GM18508 (cell line): ENCODE measurements around the gene APOL6.
"Not testable (repeated sequence)": the region's sequence is repeated elsewhere in the genome, so short reads cannot be mapped to it uniquely, and the experiment has no call there.

Experiments used
- ATAC-seq: cut with Tn5 transposase; IDR thresholded peaks from one replicate; pipeline ENCODE4 v1.9.1; 2021; ENCODE audit warnings: moderate number of reproducible peaks; ENCODE audit not compliant: insufficient read depth, unreplicated experiment

APOL6 gene

GRCh38 chr22:35617137-35617755 lies 31.0 kb upstream of the APOL6 start, which contains the start of gene MB:
TSS of gene MB (minus strand) at chr22:35617329. CDS start at chr22:35617257, 72 bp downstream.
- no peak for ATAC-seq

GRCh38 chr22:35618427-35619223 lies 29.6 kb upstream of the APOL6 start:
- ATAC-seq, result no peak

- ATAC-seq, result no peak
Observed at GRCh38 chr22:35619336-35620094, 28.7 kb upstream of the APOL6 start.

GRCh38 chr22:35620624-35621251 lies 27.5 kb upstream of the APOL6 start:
- ATAC-seq, result no peak

- ATAC-seq, result no peak
Observed at GRCh38 chr22:35621451-35621850, 26.8 kb upstream of the APOL6 start.

- no peak for ATAC-seq
Observed at GRCh38 chr22:35622191-35622913, 25.9 kb upstream of the APOL6 start.

- not testable (repeated sequence) for ATAC-seq
Observed at GRCh38 chr22:35623885-35624284, 24.4 kb upstream of the APOL6 start.

- no peak for ATAC-seq
Observed at GRCh38 chr22:35624547-35624946, 23.7 kb upstream of the APOL6 start.

- ATAC-seq, result no peak
Observed at GRCh38 chr22:35625763-35626432, 22.3 kb upstream of the APOL6 start.

GRCh38 chr22:35627267-35628041 lies 20.8 kb upstream of the APOL6 start:
- ATAC-seq, result no peak

GRCh38 chr22:35628732-35629131 lies 19.5 kb upstream of the APOL6 start:
- ATAC-seq, result no peak

GRCh38 chr22:35629406-35630216 lies 18.6 kb upstream of the APOL6 start:
- no peak for ATAC-seq

- no peak for ATAC-seq
Observed at GRCh38 chr22:35630387-35630793, 17.9 kb upstream of the APOL6 start.

GRCh38 chr22:35630891-35631290 lies 17.4 kb upstream of the APOL6 start:
- no peak for ATAC-seq

GRCh38 chr22:35631597-35631996 lies 16.6 kb upstream of the APOL6 start:
- no peak for ATAC-seq

- no peak for ATAC-seq
Observed at GRCh38 chr22:35632935-35633334, 15.3 kb upstream of the APOL6 start.

GRCh38 chr22:35633520-35633919 lies 14.7 kb upstream of the APOL6 start:
- ATAC-seq, result no peak

- ATAC-seq, result no peak
Observed at GRCh38 chr22:35634015-35634414, 14.2 kb upstream of the APOL6 start.
